HG03095 (cell line): Measurements from ENCODE around the gene ARMH3.
"Not testable (repeated sequence)": the region's sequence is repeated elsewhere in the genome, so short reads cannot be mapped to it uniquely, and the experiment has no call there.

ENCODE experiments used
- ATAC-seq: cut with Tn5 transposase; IDR thresholded peaks from one replicate; pipeline ENCODE4 v1.9.1; 2021; ENCODE audit warnings: moderate library complexity; ENCODE audit not compliant: unreplicated experiment

The ARMH3 gene

GRCh38 chr10:101993221-101993620 is 62.8 kb downstream of the ARMH3 start:
- ATAC-seq = no peak

GRCh38 chr10:101987136-101987535 is 68.8 kb downstream of the ARMH3 start:
- ATAC-seq = no peak

- no peak for ATAC-seq
Measured at GRCh38 chr10:101986624-101986971, 69.4 kb downstream of the ARMH3 start.

- not testable (repeated sequence) for ATAC-seq
Measured at GRCh38 chr10:101980677-101981076, 75.3 kb downstream of the ARMH3 start.

- no peak for ATAC-seq
Measured at GRCh38 chr10:101974091-101974971, 81.6 kb downstream of the ARMH3 start.

GRCh38 chr10:101972761-101973160 is 83.2 kb downstream of the ARMH3 start:
- no peak for ATAC-seq

GRCh38 chr10:101969412-101969922 is 86.5 kb downstream of the ARMH3 start:
- ATAC-seq = no peak

- no peak for ATAC-seq
Measured at GRCh38 chr10:101968940-101969321, 87.0 kb downstream of the ARMH3 start.

- no peak for ATAC-seq
Measured at GRCh38 chr10:101968286-101968939, 87.6 kb downstream of the ARMH3 start.

GRCh38 chr10:101967713-101968112 is 88.3 kb downstream of the ARMH3 start:
- ATAC-seq = no peak

- no peak for ATAC-seq
Measured at GRCh38 chr10:101967119-101967518, 88.9 kb downstream of the ARMH3 start.

- ATAC-seq = no peak
Measured at GRCh38 chr10:101965075-101965765, 90.8 kb downstream of the ARMH3 start.

GRCh38 chr10:101961591-101962498 is 94.1 kb downstream of the ARMH3 start:
- ATAC-seq = no peak

- no peak for ATAC-seq
Measured at GRCh38 chr10:101960879-101961395, 95.0 kb downstream of the ARMH3 start.

- ATAC-seq = no peak
Measured at GRCh38 chr10:101959346-101959916, 96.5 kb downstream of the ARMH3 start.

GRCh38 chr10:101958691-101959090 is 97.3 kb downstream of the ARMH3 start:
- ATAC-seq = no peak

GRCh38 chr10:101956898-101957297 is 99.1 kb downstream of the ARMH3 start:
- ATAC-seq = no peak

GRCh38 chr10:101956117-101956516 is 99.9 kb downstream of the ARMH3 start:
- no peak for ATAC-seq

- no peak for ATAC-seq
Measured at GRCh38 chr10:101952191-101952590, 103.8 kb downstream of the ARMH3 start.

GRCh38 chr10:101950213-101950612 is 105.8 kb downstream of the ARMH3 start:
- ATAC-seq = no peak
